HS-27A (cell line): ENCODE measurements around the gene ENTPD1.

Source experiments
- DNase-seq: peaks from one replicate; pipeline ENCODE4 v3.0.0-alpha.2; 2012; ENCODE audit warnings: low read depth, missing footprints

The ENTPD1 gene

GRCh38 chr10:95832216-95833041 is 76.5 kb downstream of the ENTPD1 start:
- DNase-seq = no peak

- no peak for DNase-seq
Observed at GRCh38 chr10:95833042-95833610, 77.2 kb downstream of the ENTPD1 start.

GRCh38 chr10:95834406-95834805 is 78.4 kb downstream of the ENTPD1 start:
- DNase-seq = no peak

DNA sequence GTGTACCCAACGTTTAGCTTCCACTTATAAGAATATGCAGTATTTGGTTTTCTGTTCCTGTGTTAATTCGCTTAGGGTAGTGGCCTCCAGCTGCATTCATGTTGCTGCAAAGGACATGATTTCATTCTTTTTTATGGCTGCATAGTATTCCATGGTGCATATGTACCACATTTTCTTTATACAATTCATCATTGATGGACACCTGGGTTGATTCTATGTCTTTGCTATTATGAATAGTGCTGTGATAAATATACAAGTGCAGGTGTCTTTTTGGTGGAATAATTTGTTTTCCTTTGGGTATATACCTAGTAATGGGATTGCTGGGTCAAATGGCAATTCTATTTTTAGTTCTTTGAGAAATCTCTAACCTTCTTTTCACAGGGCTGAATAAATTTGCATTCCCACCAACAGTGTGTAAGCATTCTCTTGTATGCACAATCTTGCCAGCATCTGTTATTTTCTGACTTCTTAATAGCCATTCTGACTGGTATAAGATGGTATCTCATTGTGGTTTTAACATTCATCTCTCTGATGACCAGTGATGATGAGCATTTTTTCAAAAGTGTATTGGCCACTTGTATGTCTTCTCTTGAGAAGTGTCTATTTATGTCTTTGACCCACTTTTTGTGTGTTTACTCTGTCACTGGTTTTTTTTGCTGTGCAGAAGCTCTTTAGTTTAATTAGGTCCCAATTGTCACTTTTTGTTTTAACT is 79.3 kb downstream of the ENTPD1 start:
- no peak for DNase-seq

- no peak for DNase-seq
Observed at GRCh38 chr10:95835911-95836310, 79.9 kb downstream of the ENTPD1 start.

- no peak for DNase-seq
Observed at GRCh38 chr10:95836610-95837355, 80.8 kb downstream of the ENTPD1 start.

GRCh38 chr10:95837356-95837776 is 81.4 kb downstream of the ENTPD1 start:
- DNase-seq = no peak

DNA sequence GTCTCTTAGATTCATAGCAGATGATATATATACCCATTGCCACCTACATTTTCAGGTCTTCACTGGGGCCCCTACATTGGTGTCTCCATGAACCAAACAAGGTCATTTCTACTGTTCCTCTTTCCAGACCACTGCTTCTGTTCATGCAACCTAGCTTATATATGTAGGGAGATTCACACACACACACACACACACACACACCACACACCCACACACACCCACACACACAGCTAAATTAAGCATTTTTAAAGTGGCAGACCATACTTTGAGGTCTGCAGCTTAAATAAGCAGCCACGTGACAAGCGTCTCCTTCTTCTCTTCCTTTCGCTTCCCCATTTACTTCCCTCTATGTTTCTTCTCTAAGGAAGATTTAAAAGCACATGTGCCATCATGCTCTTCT is 81.8 kb downstream of the ENTPD1 start:
- no peak for DNase-seq

DNA sequence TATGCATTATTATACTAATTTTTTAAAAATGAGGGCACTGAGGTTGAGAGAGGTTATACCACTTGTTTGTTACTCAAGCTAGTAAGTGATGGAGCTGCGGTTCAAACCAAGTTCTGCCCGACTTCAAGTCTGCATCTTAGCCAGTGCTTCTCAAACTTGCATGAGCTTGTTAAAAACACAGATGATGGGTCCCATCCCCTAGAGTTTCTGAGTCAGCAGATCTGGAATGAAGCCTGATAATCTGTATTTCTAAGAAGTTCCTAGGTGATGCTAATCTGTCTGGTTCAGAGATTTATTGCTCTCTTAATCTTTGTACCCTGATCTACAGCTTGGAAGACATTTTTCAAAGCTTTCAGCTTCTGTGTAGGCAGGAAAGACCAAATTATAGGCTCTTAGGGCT is 84.2 kb downstream of the ENTPD1 start:
- no peak for DNase-seq

DNA sequence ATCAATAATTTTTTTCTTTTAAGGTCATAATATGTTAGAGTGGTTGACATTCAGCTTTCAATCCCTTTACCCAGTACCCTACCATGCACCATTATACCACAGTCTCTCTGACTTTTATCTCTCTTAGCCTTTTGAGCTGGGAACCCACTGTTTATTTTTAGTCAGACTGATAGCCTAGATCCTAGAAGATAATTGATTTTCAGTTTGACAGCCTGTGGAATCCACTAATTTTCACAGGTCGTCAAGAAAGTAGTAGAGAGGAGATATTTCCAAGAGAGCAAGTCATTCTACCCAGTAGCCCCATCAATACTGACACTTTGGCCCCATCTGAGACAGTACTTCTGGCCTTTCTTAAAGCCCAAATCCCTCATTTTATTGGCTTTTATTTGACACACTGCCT is 84.7 kb downstream of the ENTPD1 start:
- DNase-seq = no peak

- DNase-seq = no peak
Observed at GRCh38 chr10:95841661-95842498, 85.9 kb downstream of the ENTPD1 start.

DNA sequence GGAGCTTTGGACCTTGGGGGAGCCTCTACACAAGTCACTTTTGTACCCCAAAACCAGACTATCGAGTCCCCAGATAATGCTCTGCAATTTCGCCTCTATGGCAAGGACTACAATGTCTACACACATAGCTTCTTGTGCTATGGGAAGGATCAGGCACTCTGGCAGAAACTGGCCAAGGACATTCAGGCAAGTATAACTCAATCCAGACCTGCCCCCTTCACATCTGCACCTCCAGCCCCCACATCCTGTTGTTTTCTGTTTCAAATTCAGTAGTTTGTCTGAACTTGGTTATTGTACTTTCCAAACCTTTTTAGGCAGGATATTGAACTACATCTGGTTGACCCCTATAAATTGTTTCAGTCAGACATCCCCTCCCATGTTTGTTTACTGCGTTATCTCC is 89.4 kb downstream of the ENTPD1 start:
- DNase-seq = no peak

DNA sequence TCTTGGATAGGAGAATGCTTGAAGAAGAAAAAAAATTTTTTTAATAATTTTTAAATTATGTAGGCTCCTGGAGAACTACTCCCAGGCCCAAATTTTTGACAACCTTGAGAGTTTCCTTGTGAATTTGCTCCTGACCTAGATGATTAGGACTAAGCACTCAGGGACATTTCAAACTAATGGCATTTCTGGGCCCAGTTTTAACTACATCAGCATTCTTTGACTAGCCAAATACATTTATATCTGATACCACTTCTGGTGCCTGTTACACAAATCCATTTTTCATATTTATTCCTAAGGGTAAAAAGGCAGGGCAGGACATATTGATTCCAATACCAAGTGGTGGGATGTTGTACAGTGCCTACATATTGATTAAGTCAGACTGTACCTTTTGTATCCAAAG is 91.0 kb downstream of the ENTPD1 start:
- DNase-seq = no peak

- no peak for DNase-seq
Observed at GRCh38 chr10:95848841-95849240, 92.9 kb downstream of the ENTPD1 start.

DNA sequence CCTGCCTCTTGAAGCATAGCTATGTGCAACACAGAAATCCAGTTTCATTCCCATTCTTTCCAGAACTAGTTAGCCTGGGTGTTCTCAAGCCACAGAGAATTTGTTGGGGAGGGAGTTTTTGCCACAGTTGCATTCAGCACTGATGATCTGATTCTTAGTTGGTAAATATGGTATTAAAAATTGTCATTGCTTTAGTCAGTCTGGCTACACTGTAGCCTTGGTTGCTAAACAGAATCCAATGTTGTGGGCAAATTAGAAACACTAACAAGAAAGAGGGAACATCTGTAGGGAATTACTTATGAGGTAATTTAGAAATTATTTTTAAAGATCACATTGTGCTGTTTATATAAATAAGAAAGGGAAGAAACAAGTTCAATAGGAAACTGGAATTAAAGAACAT is 94.8 kb downstream of the ENTPD1 start:
- no peak for DNase-seq

DNA sequence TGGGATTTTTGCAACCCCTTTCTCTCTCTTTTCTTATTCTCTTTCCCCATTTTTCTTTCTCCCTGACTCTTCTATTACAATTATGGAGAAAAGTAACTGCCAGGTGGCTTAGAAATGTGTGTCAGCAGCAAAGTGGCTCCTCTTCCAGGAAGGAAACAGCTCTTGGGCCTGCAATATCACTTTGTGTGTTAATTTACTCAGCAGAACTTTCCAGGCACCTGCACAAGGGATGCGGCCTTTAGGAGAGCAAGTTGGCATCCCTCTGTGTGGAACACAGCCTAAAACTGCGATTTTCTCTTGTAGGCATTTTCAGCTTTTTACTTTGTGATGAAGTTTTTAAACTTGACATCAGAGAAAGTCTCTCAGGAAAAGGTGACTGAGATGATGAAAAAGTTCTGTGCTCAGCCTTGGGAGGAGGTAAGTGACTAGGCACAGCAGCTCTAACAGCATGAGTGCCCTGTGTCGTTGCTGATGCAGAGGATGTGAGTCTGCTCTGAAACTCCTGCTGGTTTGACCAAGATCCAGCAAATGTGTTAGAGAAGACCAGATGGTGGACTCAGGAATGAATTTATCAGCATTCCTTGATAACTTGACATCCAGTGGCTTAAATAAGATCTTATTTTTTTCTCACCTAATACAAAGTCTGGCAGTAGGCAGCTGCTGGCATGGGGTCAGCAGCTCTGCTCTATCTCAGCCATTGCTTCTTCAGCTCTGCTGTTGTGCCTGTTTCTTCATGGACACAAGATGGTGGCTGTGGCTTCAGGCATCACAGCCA is 104.4 kb downstream of the ENTPD1 start:
- DNase-seq = no peak

- DNase-seq = no peak
Observed at GRCh38 chr10:95861386-95861785, 105.4 kb downstream of the ENTPD1 start.

GRCh38 chr10:95864906-95865813 is 109.2 kb downstream of the ENTPD1 start:
- no peak for DNase-seq

DNA sequence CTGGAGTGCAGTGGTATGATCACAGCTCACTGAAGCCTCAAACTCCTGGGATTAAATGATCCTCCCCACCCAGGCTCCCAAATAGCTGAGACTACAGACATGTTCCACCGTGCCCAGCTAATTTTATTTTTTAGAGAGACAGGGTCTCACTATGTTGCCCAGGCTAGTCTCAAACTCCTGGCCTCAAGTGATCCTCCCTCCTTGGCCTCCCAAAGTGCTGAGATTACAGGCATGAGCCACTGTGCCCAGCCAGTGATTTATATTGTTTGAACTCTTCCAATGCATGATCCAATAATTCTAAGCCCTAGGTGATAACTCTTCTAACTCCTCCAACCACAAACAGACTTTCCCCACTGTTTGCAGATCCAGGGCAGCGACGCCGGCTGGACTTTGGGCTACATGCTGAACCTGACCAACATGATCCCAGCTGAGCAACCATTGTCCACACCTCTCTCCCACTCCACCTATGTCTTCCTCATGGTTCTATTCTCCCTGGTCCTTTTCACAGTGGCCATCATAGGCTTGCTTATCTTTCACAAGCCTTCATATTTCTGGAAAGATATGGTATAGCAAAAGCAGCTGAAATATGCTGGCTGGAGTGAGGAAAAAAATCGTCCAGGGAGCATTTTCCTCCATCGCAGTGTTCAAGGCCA is 110.0 kb downstream of the ENTPD1 start:
- no peak for DNase-seq
